ENCODE measurements around the gene EEIG1. TPM values are rescaled to one million over a fixed set of nuclear protein-coding genes. Genes with fewer than 3 reads are reported as not detected.

Gene EEIG1
- total and polyA plus RNA-seq, 2 of the 4 experiments (the other 2 are of a cell fraction) = 1.1 to 23.2 TPM

DNA sequence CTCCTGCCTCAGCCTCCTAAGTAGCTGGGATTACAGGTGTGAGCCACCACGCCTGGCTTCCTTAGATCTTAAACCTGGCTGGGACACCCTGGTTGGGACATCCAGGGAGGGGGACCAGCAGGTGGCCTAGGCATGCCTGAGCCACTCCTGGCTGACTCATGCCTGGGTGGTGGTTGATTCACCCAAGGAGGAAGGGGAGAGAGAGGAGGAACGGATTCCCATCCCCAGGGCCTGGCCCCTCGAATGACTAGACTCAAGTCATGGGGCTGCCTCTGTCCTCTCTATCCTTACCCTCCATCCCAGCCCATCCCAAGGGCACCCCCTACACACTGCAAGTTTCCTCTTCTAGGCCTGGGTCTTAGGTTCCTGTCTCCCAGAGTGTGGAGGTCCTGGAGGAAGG, 12.7 kb downstream of the EEIG1 start:
- peak overlapping the region; percentile 70 for H3K18ac ChIP-seq (ENCODE audit: low read depth, low read length)
- H4K20me1 ChIP-seq (ENCODE audit: insufficient read depth, low read length) = peaks cover 27% of the 10 kb centered on the region
- ATAC-seq (ENCODE audit: low read depth) = no peak
- intact Hi-C loops (cut with micrococcal nuclease) (loop anchor here (5.0 kb wide), 1 partner anchor 114 kb away; no protein-coding TSS in a partner anchor), dilution Hi-C loops (cut with HindIII; ENCODE audit: low sequenced_read_pairs, unreplicated experiment) (no loop called here), in situ Hi-C loops (cut with MboI; ENCODE audit: low sequenced_read_pairs) (no loop called here)
- TF ChIP-seq NFE2L2 (IDR thresholded peaks at IDR 0.05; ENCODE audit: low read depth, low read length) = no peak
- TF ChIP-seq MAZ (IDR thresholded peaks at IDR 0.05; ENCODE audit: borderline replicate concordance, low read depth, low read length) = 0 out of 2 replicates have a peak, but pooled peaks have one; percentile 12
- TF ChIP-seq RFX5 (IDR thresholded peaks at IDR 0.05; ENCODE audit: low read depth, low read length) = no peak
- no peak for TF ChIP-seq BHLHE40 (IDR thresholded peaks at IDR 0.05; ENCODE audit: low read depth, low read length)
- TF ChIP-seq, protein P1, sequence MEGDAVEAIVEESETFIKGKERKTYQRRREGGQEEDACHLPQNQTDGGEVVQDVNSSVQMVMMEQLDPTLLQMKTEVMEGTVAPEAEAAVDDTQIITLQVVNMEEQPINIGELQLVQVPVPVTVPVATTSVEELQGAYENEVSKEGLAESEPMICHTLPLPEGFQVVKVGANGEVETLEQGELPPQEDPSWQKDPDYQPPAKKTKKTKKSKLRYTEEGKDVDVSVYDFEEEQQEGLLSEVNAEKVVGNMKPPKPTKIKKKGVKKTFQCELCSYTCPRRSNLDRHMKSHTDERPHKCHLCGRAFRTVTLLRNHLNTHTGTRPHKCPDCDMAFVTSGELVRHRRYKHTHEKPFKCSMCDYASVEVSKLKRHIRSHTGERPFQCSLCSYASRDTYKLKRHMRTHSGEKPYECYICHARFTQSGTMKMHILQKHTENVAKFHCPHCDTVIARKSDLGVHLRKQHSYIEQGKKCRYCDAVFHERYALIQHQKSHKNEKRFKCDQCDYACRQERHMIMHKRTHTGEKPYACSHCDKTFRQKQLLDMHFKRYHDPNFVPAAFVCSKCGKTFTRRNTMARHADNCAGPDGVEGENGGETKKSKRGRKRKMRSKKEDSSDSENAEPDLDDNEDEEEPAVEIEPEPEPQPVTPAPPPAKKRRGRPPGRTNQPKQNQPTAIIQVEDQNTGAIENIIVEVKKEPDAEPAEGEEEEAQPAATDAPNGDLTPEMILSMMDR (conservative IDR thresholded peaks at IDR 0.05; ENCODE audit: low read depth, low read length) = 0 out of 2 replicates have a peak, but pooled peaks have one; percentile 6
- peak; percentile 44 for TF ChIP-seq FOS (IDR thresholded peaks at IDR 0.05; ENCODE audit: low read depth, low read length)
- TF ChIP-seq RCOR1 (IDR thresholded peaks at IDR 0.05; ENCODE audit: insufficient replicate concordance, low read length) = peak; percentile 48
- TF ChIP-seq, protein P2, sequence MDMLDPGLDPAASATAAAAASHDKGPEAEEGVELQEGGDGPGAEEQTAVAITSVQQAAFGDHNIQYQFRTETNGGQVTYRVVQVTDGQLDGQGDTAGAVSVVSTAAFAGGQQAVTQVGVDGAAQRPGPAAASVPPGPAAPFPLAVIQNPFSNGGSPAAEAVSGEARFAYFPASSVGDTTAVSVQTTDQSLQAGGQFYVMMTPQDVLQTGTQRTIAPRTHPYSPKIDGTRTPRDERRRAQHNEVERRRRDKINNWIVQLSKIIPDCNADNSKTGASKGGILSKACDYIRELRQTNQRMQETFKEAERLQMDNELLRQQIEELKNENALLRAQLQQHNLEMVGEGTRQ (IDR thresholded peaks at IDR 0.05; ENCODE audit: low read depth, low read length) = no peak
- no peak for TF ChIP-seq MXI1 (IDR thresholded peaks at IDR 0.05; ENCODE audit: borderline replicate concordance, low read depth, low read length)
- H4K5ac ChIP-seq (ENCODE audit: low read depth, low read length) = peak overlapping the region; percentile 44
- CTCF ChIA-PET = interaction anchor here (0.9 kb wide), 1 partner anchor 25 kb away, joined by 3 read pairs; no protein-coding TSS in a partner anchor
- no peak overlapping the region for H3K4me3 ChIP-seq (ENCODE audit: insufficient read depth, low read depth, low read length)
- no CpG with 5 or more reads among the region's 3 CpGs for WGBS, 2 experiments (ENCODE audit: extremely low coverage in 2 of 2, insufficient read length in 1 of 2)
- no peak overlapping the region for H3K4me2 ChIP-seq (ENCODE audit: low read depth, low read length)
- peak overlapping the region; percentile 90 for H2AK9ac ChIP-seq (replicated peaks; ENCODE audit: low read depth, low read length, poor library complexity)
- peak overlapping the region; percentile 27 to 95; a peak in 3 of 4 replicates for H4K8ac ChIP-seq (ENCODE audit: low read depth in 2 of 2, low read length in 2 of 2)
- DNase-seq = peak; percentile 77
- H2AFZ ChIP-seq (replicated peaks; ENCODE audit: low read length, poor library complexity) = peak overlapping the region; percentile 56
- H3K9ac ChIP-seq (ENCODE audit: low read depth, low read length) = no peak overlapping the region
- H3K9me1 ChIP-seq (ENCODE audit: insufficient read depth, low read length) = peaks cover 37% of the 10 kb centered on the region
- peak overlapping the region; percentile 90 for H2BK120ac ChIP-seq (ENCODE audit: low read depth, low read length)
- peak overlapping the region; percentile 84 for H3K23ac ChIP-seq (ENCODE audit: low read depth, low read length)
- peak overlapping the region; percentile 90 for H2AK5ac ChIP-seq (ENCODE audit: low read depth, low read length)
- peak overlapping the region; percentile 86 for H2BK5ac ChIP-seq (ENCODE audit: low read depth, low read length, poor library complexity, severe bottlenecking)
- H3K56ac ChIP-seq (ENCODE audit: extremely low read depth, insufficient read depth, low read length) = no peak overlapping the region
- H3K4me1 ChIP-seq (ENCODE audit: control insufficient read depth, insufficient read depth, low read length) = peaks cover 65% of the 10 kb centered on the region
- peaks cover 42 to 90% of the 10 kb centered on the region in 2 experiments for H3K79me1 ChIP-seq (ENCODE audit: low read depth in 1 of 2, low read length in 2 of 2)
- peak overlapping the region; percentile 88 for H3K14ac ChIP-seq (replicated peaks; ENCODE audit: low read depth, low read length)
- H2BK15ac ChIP-seq (ENCODE audit: low read depth, low read length) = peak overlapping the region; percentile 94; the same call in 1 of the 3 replicates
- H3K36me3 ChIP-seq (ENCODE audit: control insufficient read depth, insufficient read depth, low read length) = no peaks in the 10 kb centered on the region
- H3K27ac ChIP-seq (ENCODE audit: insufficient read depth, low read length) = peak overlapping the region; percentile 65
- BruUV-seq (replicated peaks) = no TSS peak
- POLR2A ChIA-PET (ENCODE audit: unreplicated experiment) = no interaction called here
- peak overlapping the region; percentile 75 for H4K91ac ChIP-seq (ENCODE audit: insufficient read depth, low read depth, low read length)
- no peaks in the 10 kb centered on the region for H3K27me3 ChIP-seq (ENCODE audit: control insufficient read depth, insufficient read depth, low read length)
- peak overlapping the region; percentile 99 for H3K4ac ChIP-seq (ENCODE audit: low read depth, low read length)
- H2BK20ac ChIP-seq (ENCODE audit: low read depth, low read length) = peak overlapping the region; percentile 82
- H3K9me3 ChIP-seq (ENCODE audit: control insufficient read depth, insufficient read depth, low read length) = no peaks in the 10 kb centered on the region
